NCI-H1092 (cell line): ENCODE data around the gene PRR19.
"Not testable (repeated sequence)": the region's sequence is repeated elsewhere in the genome, so short reads cannot be mapped to it uniquely, and the experiment has no call there.

Experiments
- DNase-seq: peaks from one replicate; lab custom pipeline; 2025; lab: John Stamatoyannopoulos, UW

PRR19 gene

DNA sequence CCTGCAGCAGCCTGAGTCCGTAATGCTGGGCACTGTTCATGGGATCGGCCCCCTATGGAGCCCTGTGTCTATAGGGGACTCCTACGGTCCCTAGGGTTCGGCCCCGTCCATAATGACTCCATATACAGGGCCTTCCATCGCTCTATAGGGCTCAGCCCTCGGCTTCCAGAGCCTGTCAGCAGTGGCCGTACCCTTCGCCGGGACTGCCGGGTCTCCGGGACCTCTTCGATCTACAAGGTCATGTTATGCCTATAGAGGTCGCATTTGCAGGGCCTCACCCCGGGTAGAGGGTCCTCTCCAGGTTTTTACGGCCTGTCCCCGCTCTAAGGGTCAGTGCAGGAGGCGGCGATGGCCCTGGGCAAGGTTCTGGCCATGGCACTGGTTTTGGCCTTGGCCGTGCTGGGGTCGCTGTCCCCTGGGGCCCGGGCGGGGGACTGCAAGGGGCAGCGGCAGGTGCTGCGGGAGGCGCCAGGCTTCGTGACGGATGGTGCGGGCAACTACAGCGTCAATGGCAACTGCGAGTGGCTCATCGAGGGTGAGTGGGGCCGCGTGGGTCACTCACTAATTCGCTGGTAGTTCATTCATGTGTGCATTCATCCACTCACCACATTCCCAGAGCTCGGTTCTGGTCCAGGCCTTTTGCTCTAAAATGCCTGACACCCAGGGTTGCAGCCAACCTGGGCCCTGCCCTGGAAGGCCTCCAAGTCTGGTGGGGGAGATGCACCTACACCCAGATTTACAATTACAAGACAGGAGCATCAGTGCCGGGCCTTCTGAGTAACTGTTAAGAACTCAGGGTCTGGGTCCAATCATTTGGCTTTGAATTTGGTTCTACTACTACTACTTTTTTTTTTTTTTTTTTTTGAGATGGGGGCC lies 24.2 kb downstream of the PRR19 start:
- DNase-seq, result no peak

DNA sequence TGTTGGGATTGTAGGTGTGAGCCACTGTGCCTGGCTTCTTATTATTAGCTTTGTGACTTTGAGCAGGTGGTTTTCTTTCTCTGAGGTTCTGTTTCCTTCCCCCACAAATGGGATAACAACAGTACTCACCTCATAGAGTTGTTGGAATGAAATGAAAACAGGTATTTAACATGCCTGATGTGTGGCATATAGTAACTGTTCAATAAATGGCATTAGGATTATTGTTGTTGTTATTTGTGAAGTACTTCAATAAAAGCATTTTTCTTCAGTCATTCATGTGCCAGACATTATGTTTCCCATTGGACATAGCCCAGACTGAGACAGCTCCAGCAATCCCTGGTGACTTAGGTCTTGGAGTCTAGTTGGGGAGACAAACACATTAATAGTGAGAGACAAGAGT lies 25.0 kb downstream of the PRR19 start:
- DNase-seq, result no peak

GRCh38 chr19:42327381-42327780 lies 25.4 kb downstream of the PRR19 start:
- no peak for DNase-seq

DNA sequence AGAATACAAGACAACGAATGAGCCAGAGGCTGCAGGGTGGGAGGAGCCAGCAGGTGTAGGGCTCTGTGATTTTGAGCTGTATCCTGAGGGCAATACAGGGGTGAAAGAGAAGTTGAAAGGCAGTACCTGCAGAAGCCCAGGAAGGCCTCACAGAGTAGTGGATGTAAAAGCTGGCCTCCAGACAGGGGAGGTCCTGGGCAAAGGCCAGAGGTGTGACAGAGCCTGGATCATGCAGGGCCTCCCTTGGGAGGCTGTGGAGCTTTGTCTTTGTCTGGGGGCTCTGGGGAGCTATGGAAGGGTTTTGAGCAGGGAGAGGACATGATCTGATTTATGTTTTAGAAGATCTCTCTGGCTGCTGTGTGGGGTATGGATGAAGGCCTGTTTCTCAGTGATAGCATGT lies 26.2 kb downstream of the PRR19 start:
- no peak for DNase-seq

DNA sequence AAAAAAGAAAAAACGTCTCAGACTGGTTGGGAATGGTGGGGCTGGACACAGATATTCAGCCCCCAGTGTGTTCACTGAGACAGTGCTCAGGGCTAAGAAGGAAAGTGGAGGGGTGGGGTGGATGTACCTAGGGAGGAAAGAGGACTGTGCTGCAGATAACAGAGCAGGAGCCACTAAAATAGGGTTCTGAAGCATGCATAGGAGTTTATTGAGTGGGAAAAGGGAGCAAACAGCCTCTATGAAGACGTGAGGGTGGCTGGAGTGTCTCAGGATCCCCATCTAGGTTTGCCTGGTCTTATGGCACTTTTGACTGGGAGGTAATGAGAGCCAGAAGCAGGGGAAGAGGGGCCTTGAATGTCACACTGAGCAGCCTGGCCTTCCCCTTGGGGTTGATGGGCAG lies 26.9 kb downstream of the PRR19 start:
- no peak for DNase-seq

- DNase-seq, result no peak
These were observed 28.3 kb downstream of the PRR19 start for GRCh38 chr19:42330241-42330711.

GRCh38 chr19:42331333-42331732 lies 29.4 kb downstream of the PRR19 start:
- not testable (repeated sequence) for DNase-seq

DNA sequence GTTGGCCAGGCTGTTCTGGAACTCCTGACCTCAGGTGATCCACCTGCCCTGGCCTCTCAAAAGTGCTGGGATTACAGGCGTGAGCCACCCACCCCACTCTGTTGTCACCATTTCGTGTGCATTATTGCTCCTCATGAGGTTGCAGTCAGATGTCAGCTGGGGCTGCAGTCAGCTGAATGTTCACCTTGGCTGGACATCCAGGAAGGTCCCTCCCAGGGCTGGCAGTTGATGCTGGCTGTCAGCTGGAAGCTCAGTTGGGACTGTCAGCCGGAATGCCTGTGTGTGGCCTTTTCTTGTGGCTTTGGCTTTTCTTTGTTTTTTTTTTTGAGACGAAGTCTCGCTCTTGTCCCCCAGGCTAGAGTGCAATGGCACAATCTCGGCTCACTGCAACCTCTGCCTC lies 30.1 kb downstream of the PRR19 start:
- DNase-seq, result no peak

DNA sequence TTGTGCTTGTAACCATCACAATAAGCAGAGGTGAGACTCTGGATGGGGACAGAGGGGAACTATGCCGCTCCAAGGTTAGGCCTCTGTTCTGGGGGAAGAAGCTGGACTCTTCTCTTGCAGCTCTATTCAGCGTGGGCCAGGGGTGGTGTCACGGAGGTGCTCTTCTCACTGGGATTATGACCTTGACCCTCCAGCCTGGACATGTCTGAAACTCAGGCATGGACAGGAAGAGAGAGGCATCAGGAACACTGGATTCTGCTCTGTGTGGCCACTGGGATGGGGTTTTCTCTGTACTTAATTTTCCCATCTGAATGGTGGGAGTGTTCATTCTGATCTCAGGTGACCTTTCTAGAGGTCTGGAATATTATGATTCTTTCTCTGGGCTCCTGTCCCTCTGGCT lies 31.1 kb downstream of the PRR19 start:
- no peak for DNase-seq

- DNase-seq, result no peak
These were observed 32.2 kb downstream of the PRR19 start for GRCh38 chr19:42333975-42334696.

- no peak for DNase-seq
These were observed 32.9 kb downstream of the PRR19 start for GRCh38 chr19:42334697-42335373.

GRCh38 chr19:42335374-42335936 lies 33.5 kb downstream of the PRR19 start:
- DNase-seq, result no peak

DNA sequence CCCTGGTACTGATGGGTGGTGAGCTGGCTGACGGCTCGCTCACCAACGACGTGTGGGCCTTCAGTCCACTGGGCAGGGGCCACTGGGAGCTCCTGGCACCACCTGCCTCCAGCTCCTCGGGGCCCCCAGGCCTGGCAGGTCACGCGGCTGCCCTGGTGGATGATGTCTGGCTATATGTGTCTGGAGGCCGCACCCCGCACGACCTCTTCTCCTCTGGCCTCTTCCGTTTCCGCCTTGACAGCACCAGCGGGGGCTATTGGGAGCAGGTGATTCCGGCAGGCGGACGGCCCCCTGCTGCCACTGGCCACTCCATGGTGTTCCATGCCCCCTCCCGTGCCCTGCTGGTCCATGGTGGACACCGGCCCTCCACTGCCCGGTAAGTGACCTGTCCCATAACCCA lies 34.0 kb downstream of the PRR19 start:
- DNase-seq, result no peak

- DNase-seq, result not testable (repeated sequence)
These were observed 37.4 kb downstream of the PRR19 start for GRCh38 chr19:42339126-42339860.

- not testable (repeated sequence) for DNase-seq
These were observed 38.0 kb downstream of the PRR19 start for GRCh38 chr19:42339922-42340321.

GRCh38 chr19:42343344-42344110 lies 41.6 kb downstream of the PRR19 start:
- no peak for DNase-seq

DNA sequence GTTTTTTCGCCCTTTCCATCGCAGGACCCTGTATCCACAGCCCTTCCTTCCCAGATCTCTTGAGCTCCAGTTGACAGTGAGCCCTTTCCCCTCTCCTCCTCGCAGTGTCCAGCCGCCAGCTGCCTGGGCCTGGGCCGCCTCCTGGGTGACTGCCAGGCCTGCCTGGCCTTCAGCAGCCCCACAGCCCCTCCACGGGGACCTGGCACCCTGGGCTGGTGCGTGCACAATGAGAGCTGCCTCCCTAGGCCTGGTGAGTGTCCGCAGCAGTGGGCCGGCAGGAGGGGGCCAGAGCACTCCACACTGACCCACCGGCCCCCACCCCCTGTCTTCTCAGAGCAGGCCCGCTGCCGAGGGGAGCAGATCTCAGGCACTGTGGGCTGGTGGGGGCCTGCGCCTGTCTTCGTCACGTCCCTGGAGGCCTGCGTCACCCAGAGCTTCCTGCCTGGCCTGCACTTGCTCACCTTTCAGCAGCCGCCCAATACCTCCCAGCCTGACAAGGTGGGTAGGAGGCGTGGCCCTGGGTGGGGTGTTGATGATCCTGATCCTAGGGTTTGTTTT lies 42.5 kb downstream of the PRR19 start:
- no peak for DNase-seq

DNA sequence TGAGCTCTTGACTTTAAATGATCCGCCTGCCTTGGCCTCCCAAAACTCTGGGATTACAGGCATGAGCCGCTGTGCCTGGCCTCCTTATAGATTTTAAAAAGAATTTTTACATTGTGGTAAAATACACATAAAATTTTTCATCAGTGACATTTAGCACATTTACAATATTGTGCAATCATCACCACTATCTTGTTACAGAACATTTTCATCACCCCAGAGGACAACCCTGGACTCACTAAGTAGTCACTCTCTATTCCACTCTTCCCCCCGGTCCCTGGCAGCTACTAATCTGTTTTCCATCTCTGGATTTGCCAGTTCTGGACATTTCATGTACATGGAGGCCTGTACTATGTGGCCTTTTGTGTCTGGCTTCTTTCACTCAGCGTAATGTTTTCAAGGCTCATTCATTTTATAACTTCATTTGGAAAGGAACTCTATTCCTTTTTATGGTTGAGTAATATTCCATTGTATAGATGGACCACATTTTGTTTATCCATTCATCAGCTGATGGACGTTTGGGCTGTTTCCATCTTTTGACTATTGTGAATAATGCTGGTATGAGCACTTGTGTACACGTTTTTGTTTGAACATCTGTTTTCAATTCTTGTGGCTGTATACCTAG lies 43.4 kb downstream of the PRR19 start:
- DNase-seq, result no peak

- no peak for DNase-seq
These were observed 46.3 kb downstream of the PRR19 start for GRCh38 chr19:42348211-42348610.
